NB4 (cell line): ENCODE results near the gene EIPR1.

Experiments
- MYC ChIP-seq: IDR thresholded peaks from 2 replicates; pipeline ENCODE4 v1.6.1; 2011; ENCODE audit warnings: low read depth, low read length
- POLR2A ChIP-seq: IDR thresholded peaks from 2 replicates; pipeline ENCODE4 v1.6.1; 2011; ENCODE audit warnings: mild to moderate bottlenecking; ENCODE audit not compliant: insufficient read length; ENCODE audit errors: extremely low read depth
- TF ChIP-seq, protein P1 (sequence below): IDR thresholded peaks from one replicate; pipeline ENCODE4 v1.5.1; 2012; ENCODE audit warnings: low read depth, low read length
- TF ChIP-seq, protein P2 (sequence below): IDR thresholded peaks from 2 replicates; pipeline ENCODE4 v1.6.1; 2011; ENCODE audit warnings: low read depth, low read length

DNA sequence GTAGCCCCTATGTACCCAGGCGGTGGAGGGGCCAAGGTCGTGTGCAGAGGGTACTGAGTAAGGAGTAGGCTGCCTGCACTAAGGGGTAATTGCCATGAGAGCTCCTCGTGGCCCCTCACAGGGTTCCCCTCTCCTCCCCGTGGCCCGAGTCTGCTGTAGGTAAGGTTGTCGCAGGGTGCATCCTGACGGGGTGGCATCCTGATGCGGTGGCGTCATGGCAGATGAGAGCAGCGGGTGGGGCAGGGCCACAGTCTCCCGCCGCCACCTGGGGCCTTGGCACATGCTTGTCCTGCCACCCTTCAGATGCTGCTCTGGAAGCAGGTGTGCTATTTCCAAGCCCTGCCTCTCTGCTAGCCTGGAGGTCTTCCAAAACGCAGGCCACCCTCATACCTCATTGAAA lies 89.7 kb downstream of the EIPR1 start:
- TF ChIP-seq, protein P1, sequence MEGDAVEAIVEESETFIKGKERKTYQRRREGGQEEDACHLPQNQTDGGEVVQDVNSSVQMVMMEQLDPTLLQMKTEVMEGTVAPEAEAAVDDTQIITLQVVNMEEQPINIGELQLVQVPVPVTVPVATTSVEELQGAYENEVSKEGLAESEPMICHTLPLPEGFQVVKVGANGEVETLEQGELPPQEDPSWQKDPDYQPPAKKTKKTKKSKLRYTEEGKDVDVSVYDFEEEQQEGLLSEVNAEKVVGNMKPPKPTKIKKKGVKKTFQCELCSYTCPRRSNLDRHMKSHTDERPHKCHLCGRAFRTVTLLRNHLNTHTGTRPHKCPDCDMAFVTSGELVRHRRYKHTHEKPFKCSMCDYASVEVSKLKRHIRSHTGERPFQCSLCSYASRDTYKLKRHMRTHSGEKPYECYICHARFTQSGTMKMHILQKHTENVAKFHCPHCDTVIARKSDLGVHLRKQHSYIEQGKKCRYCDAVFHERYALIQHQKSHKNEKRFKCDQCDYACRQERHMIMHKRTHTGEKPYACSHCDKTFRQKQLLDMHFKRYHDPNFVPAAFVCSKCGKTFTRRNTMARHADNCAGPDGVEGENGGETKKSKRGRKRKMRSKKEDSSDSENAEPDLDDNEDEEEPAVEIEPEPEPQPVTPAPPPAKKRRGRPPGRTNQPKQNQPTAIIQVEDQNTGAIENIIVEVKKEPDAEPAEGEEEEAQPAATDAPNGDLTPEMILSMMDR: no peak
- TF ChIP-seq POLR2A (no peak), MYC (no peak)
- TF ChIP-seq, protein P2, sequence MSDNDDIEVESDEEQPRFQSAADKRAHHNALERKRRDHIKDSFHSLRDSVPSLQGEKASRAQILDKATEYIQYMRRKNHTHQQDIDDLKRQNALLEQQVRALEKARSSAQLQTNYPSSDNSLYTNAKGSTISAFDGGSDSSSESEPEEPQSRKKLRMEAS: no peak
